ENCODE results near the gene NDST1. TPM values are rescaled to one million over a fixed set of nuclear protein-coding genes. Genes with fewer than 3 reads are reported as not detected.
"Not testable (repeated sequence)": the region's sequence is repeated elsewhere in the genome, so short reads cannot be mapped to it uniquely, and the experiment has no call there.

Gene NDST1
- total and polyA plus RNA-seq, 2 of the 8 experiments (the other 6 are each of a cell fraction or from before 2014, with no cell fraction given), result 27.0 to 72.0 TPM

GRCh38 chr5:150518712-150519559, 11.0 kb downstream of the NDST1 start:
- H2AFZ ChIP-seq (ENCODE audit: low read length); H2BK15ac ChIP-seq (ENCODE audit: low read length); H4K5ac ChIP-seq (ENCODE audit: insufficient read length, low read depth, low read length); H3K56ac ChIP-seq (replicated peaks; ENCODE audit: insufficient read length, low read depth, low read length); H2AK5ac ChIP-seq (ENCODE audit: low read depth, low read length); H3K23ac ChIP-seq (ENCODE audit: insufficient read length); H3K4me1 ChIP-seq (replicated peaks in 1 of 4; ENCODE audit: control insufficient read depth in 3 of 4, insufficient read depth in 4 of 4, low read length in 3 of 4); H2BK120ac ChIP-seq (replicated peaks; ENCODE audit: low read depth, low read length); H3K4ac ChIP-seq (replicated peaks; ENCODE audit: insufficient read length, low read depth, low read length); H3K9ac ChIP-seq (replicated peaks in 1 of 4; ENCODE audit: extremely low read depth in 1 of 4, low read depth in 3 of 4, low read length in 3 of 4); DNase-seq (ENCODE audit: low read depth in 1 of 2, low spot score in 2 of 2); H3K27ac ChIP-seq (ENCODE audit: low read depth, low read length); H3K18ac ChIP-seq (ENCODE audit: extremely low read depth, low read length); H3K27me3 ChIP-seq (replicated peaks in 1 of 4; ENCODE audit: control insufficient read depth in 3 of 4, extremely low read depth in 1 of 4, insufficient read depth in 3 of 4, low read length in 3 of 4); H3K4me3 ChIP-seq (ENCODE audit: extremely low read depth in 1 of 4, insufficient read depth in 2 of 4, low read depth in 3 of 4, low read length in 4 of 4); H3K23me2 ChIP-seq (ENCODE audit: low read depth, low read length); H3K9me3 ChIP-seq (ENCODE audit: insufficient read depth in 2 of 2, low read depth in 1 of 2, low read length in 1 of 2); H3K36me3 ChIP-seq (ENCODE audit: control insufficient read depth in 2 of 4, insufficient read depth in 4 of 4, low read length in 3 of 4); POLR2A ChIA-PET (ENCODE audit: partially characterized antibody); FAIRE-seq; H4K8ac ChIP-seq (ENCODE audit: extremely low read depth, insufficient read depth, low read length); H3K4me2 ChIP-seq (ENCODE audit: insufficient read depth in 1 of 2, low read depth in 2 of 2, low read length in 2 of 2); H2BK12ac ChIP-seq (ENCODE audit: low read depth, low read length); H3K14ac ChIP-seq (ENCODE audit: insufficient read length); H2BK20ac ChIP-seq (ENCODE audit: low read length); H2BK5ac ChIP-seq (ENCODE audit: low read depth, low read length); H4K91ac ChIP-seq (replicated peaks; ENCODE audit: insufficient read length, low read length): not testable (repeated sequence)
- peaks cover 15 to 23% of the 10 kb centered on the region in 2 experiments for H4K20me1 ChIP-seq (replicated peaks in 1 of 2; ENCODE audit: control insufficient read depth in 1 of 2, insufficient read depth in 2 of 2, low read length in 2 of 2)
- H3K79me1 ChIP-seq (ENCODE audit: low read depth, low read length), result peaks cover 24% of the 10 kb centered on the region
- peaks cover 0 to 75% of the 10 kb centered on the region in 2 experiments; a peak in 2 of 4 replicates for H3K79me2 ChIP-seq (ENCODE audit: control insufficient read depth in 1 of 2, insufficient read depth in 2 of 2, low read length in 2 of 2)
- CTCF ChIA-PET (ENCODE audit: partially characterized antibody), result interaction anchor here (0.9 to 32.0 kb wide), 7 partner anchors 10 to 68 kb away, joined by 3 to 571 read pairs (median 6); partner anchors contain the start of gene NDST1
- WGBS, 2 experiments (ENCODE audit: extremely low coverage in 1 of 2, insufficient coverage in 1 of 2, insufficient read length in 1 of 2, insufficient replicate concordance in 2 of 2, low coverage in 1 of 2, low lambda C conversion rate in 2 of 2, missing lambda C conversion rate in 1 of 2), result 95% methylated on average over 14 of the region's 14 CpGs; no CpG with 5 or more reads in 1 of the 2 experiments
